Psoas muscle (tissue), 8 donors: ENCODE measurements around the gene TUBG2. TPM values are rescaled to one million over a fixed set of nuclear protein-coding genes. Genes with fewer than 3 reads are reported as not detected.
A peak's percentile ranks its signal among the peaks of the same experiment; 100 is the strongest.

Experiments used
- ATAC-seq, 4 donors: fragments of 200-7000 bp; cut with Tn5 transposase; one replicate each; pipeline ENCODE4 v1.9.1; 2020; ENCODE audit warnings: moderate library complexity in 3 of 4, mild to moderate bottlenecking in 2 of 4
- DNase-seq, 2 donors: peaks; one replicate each; pipeline ENCODE4 v3.0.0-alpha.2; 2020
- H3K27ac ChIP-seq: fragments of 200-600 bp; one replicate; pipeline ENCODE4 v1.8.0; 2022
- H3K27me3 ChIP-seq, 3 donors: fragments of 200-600 bp in 1 of 3; one replicate each; pipeline versions ENCODE4 v1.6.1 to v1.8.0; 2013 to 2022; ENCODE audit warnings: low read length in 2 of 3, mild to moderate bottlenecking in 2 of 3, moderate library complexity in 1 of 3; ENCODE audit not compliant: insufficient read depth in 3 of 3
- H3K36me3 ChIP-seq, 2 donors: fragments of 200-600 bp in 1 of 2; one replicate each; pipeline versions ENCODE4 v1.6.1 to v1.8.0; 2013 to 2022; ENCODE audit warnings: low read depth in 1 of 2, mild to moderate bottlenecking in 1 of 2, moderate library complexity in 1 of 2; ENCODE audit not compliant: insufficient read depth in 1 of 2
- H3K4me1 ChIP-seq: fragments of 200-600 bp; one replicate; pipeline ENCODE4 v1.8.0; 2022
- H3K4me3 ChIP-seq: fragments of 200-600 bp; one replicate; pipeline ENCODE4 v1.8.0; 2022; ENCODE audit warnings: mild to moderate bottlenecking
- H3K9me3 ChIP-seq: fragments of 200-600 bp; one replicate; pipeline ENCODE4 v1.8.0; 2022
- CTCF ChIP-seq: fragments of 200-600 bp; IDR thresholded peaks from one replicate; pipeline ENCODE4 v1.8.0; 2022; ENCODE audit warnings: antibody characterized with exemption
- WGBS, 3 donors: extraction: QIAGEN DNeasy Blood & Tissue Kit; methylation state at CpG; one replicate each; pipeline versions ENCODE4 v1.1.6 to v1.1.7; 2013; 5-methylcytosine and 5-hydroxymethylcytosine counted together
- intact Hi-C, 2 donors: fragments of 100-400 bp; cut with DNase I; formaldehyde crosslinking; loops; one replicate each; pipeline versions ENCODE4 v1.11.0 to v1.14.2; 2022
- polyA plus RNA-seq, 3 donors: library from polyadenylated mRNA; stranded (reverse); fragments of 200-250 nt; gene quantifications; one replicate each; pipeline ENCODE4 v1.2.3, GENCODE V29; 2013
- total RNA-seq, 4 donors: library from RNA; stranded (reverse); fragmentation: NEBNext Ultra II Directional in 2 of 4; extraction: Animal tissue kit (Norgen Biotek cat#: 25700) in 2 of 4; gene quantifications; one replicate each; pipeline versions ENCODE4 v1.2.1 to v1.2.4, GENCODE V29; 2021 to 2023
- donor health status: healthy with polysubstance abuse.
- donor health status: DM: no; HTN: no; CAD: no; lungs with moderate emphysema.
- donor health status: Bipolar disorder and iron deficiency.
- donor health status: healthy.
- donor health status: DM: yes; HTN: yes; CAD: no.
- donor health status: DM: no; HTN: no; CAD: no.
- donor health status: DM: no; HTN: no; CAD: no.
- donor health status: DM: yes; HTN: yes; CAD: no.

TUBG2 gene
- total and polyA plus RNA-seq, 7 donors: 2.7 to 11.9 (median 4.9) TPM

GRCh38 chr17:42690596-42690995 lies 31.5 kb downstream of the TUBG2 start:
- ATAC-seq: peak in 3 of 4 donors; percentile 19 to 77 (median 50)
- TF ChIP-seq CTCF: no peak
- Histone ChIP-seq H3K36me3 (peaks cover 0 to 60% of the 10 kb centered on the region in 2 donors), H3K4me1 (no peaks in the 10 kb centered on the region), H3K9me3 (no peaks in the 10 kb centered on the region), H3K27me3 (no peaks in the 10 kb centered on the region), H3K4me3 (no peak overlapping the region), H3K27ac (no peak overlapping the region)
- intact Hi-C loops: loop anchor here in 1 of 2 donors (5.0 kb wide), 1 partner anchor 52 kb away; no protein-coding TSS in a partner anchor
- 38 to 49% (median 46%) methylated on average over 10 of the region's 10 CpGs for WGBS, 3 donors
- no peak for DNase-seq

GRCh38 chr17:42691021-42691545 lies 32.0 kb downstream of the TUBG2 start:
- WGBS, 3 donors: 82 to 88% (median 86%) methylated on average over 12 of the region's 12 CpGs
- peak in 2 of 4 donors; percentile 6 to 24 for ATAC-seq
- H3K27me3 ChIP-seq: no peaks in the 10 kb centered on the region
- DNase-seq: peak in 1 of 2 donors; percentile 12
- H3K9me3 ChIP-seq: no peaks in the 10 kb centered on the region
- H3K4me1 ChIP-seq: no peaks in the 10 kb centered on the region
- intact Hi-C loops: loop anchor here in 1 of 2 donors (5.0 kb wide), 1 partner anchor 51 kb away; no protein-coding TSS in a partner anchor
- H3K27ac ChIP-seq: no peak overlapping the region
- peaks cover 0 to 65% of the 10 kb centered on the region in 2 donors for H3K36me3 ChIP-seq
- H3K4me3 ChIP-seq: no peak overlapping the region
- no peak for TF ChIP-seq CTCF

- intact Hi-C loops: loop anchor here in 1 of 2 donors (5.0 kb wide), 1 partner anchor 50 kb away; no protein-coding TSS in a partner anchor
- ATAC-seq (no peak), DNase-seq (peak in 1 of 2 donors; percentile 28)
- H3K27me3 ChIP-seq: no peaks in the 10 kb centered on the region
- WGBS, 3 donors: 80 to 88% (median 87%) methylated on average over 11 of the region's 11 CpGs
- no peaks in the 10 kb centered on the region for H3K9me3 ChIP-seq
- peaks cover 0 to 74% of the 10 kb centered on the region in 2 donors for H3K36me3 ChIP-seq
- no peaks in the 10 kb centered on the region for H3K4me1 ChIP-seq
- H3K27ac ChIP-seq: no peak overlapping the region
- TF ChIP-seq CTCF: no peak
- H3K4me3 ChIP-seq: no peak overlapping the region
Observed at GRCh38 chr17:42692489-42692888, 33.4 kb downstream of the TUBG2 start.

- TF ChIP-seq CTCF: no peak
- H3K4me3 ChIP-seq: no peak overlapping the region
- ATAC-seq (no peak), DNase-seq (peak in 1 of 2 donors; percentile 17)
- 85 to 98% (median 91%) methylated on average over 3 of the region's 3 CpGs for WGBS, 3 donors
- no peak overlapping the region for H3K27ac ChIP-seq
- intact Hi-C loops: loop anchor here in 1 of 2 donors (5.0 kb wide), 1 partner anchor 48 kb away; no protein-coding TSS in a partner anchor
- H3K9me3 ChIP-seq: no peaks in the 10 kb centered on the region
- H3K27me3 ChIP-seq: no peaks in the 10 kb centered on the region
- H3K36me3 ChIP-seq: peaks cover 0 to 66% of the 10 kb centered on the region in 2 donors
- H3K4me1 ChIP-seq: no peaks in the 10 kb centered on the region
Observed at GRCh38 chr17:42694524-42694923, 35.4 kb downstream of the TUBG2 start.
